A673 (cell line): ENCODE measurements around the gene ERC1.

Experiments
- EZH2 ChIP-seq: fragments of 200-600 bp; sonication (generic); IDR thresholded peaks from 2 replicates; pipeline ENCODE4 v1.6.1; 2017; ENCODE audit warnings: borderline replicate concordance, low read depth, mild to moderate bottlenecking, mixed read lengths, antibody characterized with exemption, low read length; ENCODE audit not compliant: poor library complexity, severe bottlenecking
- TF ChIP-seq, protein P1 (sequence below): fragments of 300-800, 200-600 bp; sonication (generic); conservative IDR thresholded peaks from 2 replicates; pipeline ENCODE4 v1.5.1; 2017; ENCODE audit warnings: low read depth, mild to moderate bottlenecking, antibody characterized with exemption, low read length, moderate library complexity, mixed read lengths

DNA sequence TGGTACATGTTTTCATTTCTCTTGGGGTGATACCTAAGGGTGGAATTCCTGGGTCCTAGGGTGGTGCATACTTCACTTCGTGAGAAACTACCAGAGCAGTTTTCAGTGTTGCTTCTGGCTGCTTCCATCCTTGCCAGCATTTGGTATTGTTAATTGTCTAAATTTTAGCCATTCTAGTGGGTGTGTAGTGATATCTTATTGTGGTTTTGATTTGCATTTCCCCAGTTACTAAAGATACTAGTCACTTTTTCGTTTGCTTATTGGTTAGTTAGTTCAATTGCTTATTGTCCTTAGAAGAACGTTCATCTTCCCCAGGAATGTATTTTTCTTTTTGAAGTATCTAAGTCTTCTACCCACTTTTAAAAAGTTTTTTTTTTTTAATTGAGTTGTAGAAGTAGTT is 80.2 kb downstream of the ERC1 start:
- TF ChIP-seq EZH2 = no peak
- TF ChIP-seq, protein P1, sequence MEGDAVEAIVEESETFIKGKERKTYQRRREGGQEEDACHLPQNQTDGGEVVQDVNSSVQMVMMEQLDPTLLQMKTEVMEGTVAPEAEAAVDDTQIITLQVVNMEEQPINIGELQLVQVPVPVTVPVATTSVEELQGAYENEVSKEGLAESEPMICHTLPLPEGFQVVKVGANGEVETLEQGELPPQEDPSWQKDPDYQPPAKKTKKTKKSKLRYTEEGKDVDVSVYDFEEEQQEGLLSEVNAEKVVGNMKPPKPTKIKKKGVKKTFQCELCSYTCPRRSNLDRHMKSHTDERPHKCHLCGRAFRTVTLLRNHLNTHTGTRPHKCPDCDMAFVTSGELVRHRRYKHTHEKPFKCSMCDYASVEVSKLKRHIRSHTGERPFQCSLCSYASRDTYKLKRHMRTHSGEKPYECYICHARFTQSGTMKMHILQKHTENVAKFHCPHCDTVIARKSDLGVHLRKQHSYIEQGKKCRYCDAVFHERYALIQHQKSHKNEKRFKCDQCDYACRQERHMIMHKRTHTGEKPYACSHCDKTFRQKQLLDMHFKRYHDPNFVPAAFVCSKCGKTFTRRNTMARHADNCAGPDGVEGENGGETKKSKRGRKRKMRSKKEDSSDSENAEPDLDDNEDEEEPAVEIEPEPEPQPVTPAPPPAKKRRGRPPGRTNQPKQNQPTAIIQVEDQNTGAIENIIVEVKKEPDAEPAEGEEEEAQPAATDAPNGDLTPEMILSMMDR = no peak
